MM.1S (cell line): Measurements from ENCODE around the gene GRPEL2.

Source experiments
- DNase-seq: peaks from one replicate; pipeline ENCODE4 v3.0.0-alpha.2; 2015
- H2AFZ ChIP-seq: fragments of 300-600 bp; sonication (generic); 2 replicates; pipeline ENCODE4 v1.6.0; 2016; ENCODE audit warnings: antibody characterized with exemption, low read length
- H3F3A ChIP-seq: fragments of 300-600 bp; sonication (generic); 2 replicates; pipeline ENCODE4 v1.6.1; 2016; ENCODE audit warnings: mild to moderate bottlenecking, antibody characterized with exemption, low read length, moderate library complexity, mixed read lengths; ENCODE audit not compliant: insufficient read depth
- H3K27ac ChIP-seq: fragments of 300-600 bp; sonication (generic); 2 replicates; pipeline ENCODE4 v1.5.1; 2016; ENCODE audit warnings: mild to moderate bottlenecking, low read length
- H3K27me3 ChIP-seq: fragments of 300-600 bp; sonication (generic); replicated peaks from 2 replicates; pipeline ENCODE4 v1.6.0; 2016; ENCODE audit warnings: low read length; ENCODE audit not compliant: insufficient read depth
- H3K36me3 ChIP-seq: fragments of 300-600 bp; sonication (generic); replicated peaks from 2 replicates; pipeline ENCODE4 v1.6.1; 2016; ENCODE audit warnings: mild to moderate bottlenecking, low read length, mixed read lengths; ENCODE audit not compliant: insufficient read depth
- H3K4me1 ChIP-seq: fragments of 300-600 bp; sonication (generic); 2 replicates; pipeline ENCODE4 v1.6.1; 2016; ENCODE audit warnings: low read length, mixed read lengths
- H3K4me2 ChIP-seq: fragments of 300-600 bp; sonication (generic); 2 replicates; pipeline ENCODE4 v1.6.0; 2016; ENCODE audit warnings: low read depth, low read length
- H3K4me3 ChIP-seq: fragments of 300-600 bp; sonication (generic); 2 replicates; pipeline ENCODE4 v1.5.1; 2016; ENCODE audit warnings: low read length, mixed read lengths
- H3K79me2 ChIP-seq: fragments of 300-600 bp; sonication (generic); 2 replicates; pipeline ENCODE4 v1.6.1; 2016; ENCODE audit warnings: mixed run types, low read length, mixed read lengths
- H3K9ac ChIP-seq: fragments of 300-600 bp; sonication (generic); 2 replicates; pipeline ENCODE4 v1.6.1; 2016; ENCODE audit warnings: low read length, mixed read lengths
- H3K9me2 ChIP-seq: fragments of 300-600 bp; sonication (generic); replicated peaks from 2 replicates; pipeline ENCODE4 v1.6.1; 2016; ENCODE audit warnings: mild to moderate bottlenecking, low read length, mixed read lengths; ENCODE audit not compliant: insufficient read depth
- H3K9me3 ChIP-seq: fragments of 300-600 bp; sonication (generic); replicated peaks from 2 replicates; pipeline ENCODE4 v1.6.1; 2016; ENCODE audit warnings: mild to moderate bottlenecking, low read length, mixed read lengths; ENCODE audit not compliant: insufficient read depth
- H4K20me1 ChIP-seq: fragments of 300-600 bp; sonication (generic); 2 replicates; pipeline ENCODE4 v1.6.1; 2016; ENCODE audit warnings: mild to moderate bottlenecking, low read length, moderate library complexity, mixed read lengths; ENCODE audit not compliant: insufficient read depth
- EZH2 ChIP-seq: fragments of 300-600 bp; sonication (generic); optimal IDR thresholded peaks from 2 replicates; pipeline ENCODE3; 2017; ENCODE audit warnings: low read depth, mild to moderate bottlenecking, antibody characterized with exemption, low read length, mixed read lengths
- EZH2phosphoT487 ChIP-seq: fragments of 300-600 bp; sonication (generic); IDR thresholded peaks from 2 replicates; pipeline ENCODE4 v1.6.1; 2018; ENCODE audit warnings: antibody characterized with exemption, low read length
- TF ChIP-seq, protein P1 (sequence below): fragments of 300-600 bp; sonication (generic); IDR thresholded peaks from 2 replicates; pipeline ENCODE4 v1.5.1; 2016; ENCODE audit warnings: antibody characterized with exemption, low read length, mixed read lengths

The GRPEL2 gene, protein sequence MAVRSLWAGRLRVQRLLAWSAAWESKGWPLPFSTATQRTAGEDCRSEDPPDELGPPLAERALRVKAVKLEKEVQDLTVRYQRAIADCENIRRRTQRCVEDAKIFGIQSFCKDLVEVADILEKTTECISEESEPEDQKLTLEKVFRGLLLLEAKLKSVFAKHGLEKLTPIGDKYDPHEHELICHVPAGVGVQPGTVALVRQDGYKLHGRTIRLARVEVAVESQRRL

DNA sequence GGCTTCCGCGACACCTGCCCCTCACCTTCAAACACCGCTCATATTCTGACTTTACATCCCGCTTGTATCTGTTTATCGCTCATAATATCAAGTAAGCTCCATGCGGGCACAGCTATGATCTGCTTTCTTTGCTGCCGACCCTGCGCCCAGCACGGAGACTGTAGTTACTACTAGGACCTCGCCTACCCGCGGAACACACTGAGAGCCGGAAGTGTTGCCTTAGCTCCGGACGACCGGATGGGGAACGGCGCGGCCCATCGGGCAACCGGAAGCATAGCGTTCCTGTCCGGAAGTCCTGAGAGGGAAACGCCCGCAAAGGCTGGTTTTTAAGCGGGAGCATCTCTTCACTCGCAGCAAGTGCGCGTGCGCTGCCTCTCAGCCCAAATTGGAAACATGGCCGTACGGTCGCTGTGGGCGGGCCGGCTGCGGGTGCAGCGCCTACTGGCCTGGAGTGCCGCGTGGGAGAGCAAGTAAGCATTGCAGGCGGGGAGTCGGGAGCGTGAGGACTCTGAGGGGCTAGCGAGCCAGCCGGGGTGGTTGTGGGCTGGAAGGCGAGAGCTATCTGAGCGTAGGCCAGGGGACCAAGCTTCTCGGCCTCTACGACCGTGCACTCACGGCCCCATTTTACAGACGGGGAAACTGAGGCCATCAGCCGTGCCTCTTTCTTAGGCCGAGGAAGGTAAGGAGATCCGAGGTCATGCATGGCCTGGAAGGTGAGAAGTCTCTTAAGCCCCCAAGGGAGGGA is at the start of gene GRPEL2:
TSS of gene GRPEL2 (plus strand) at position 353 of the 745 bp plus-strand sequence. CDS start at position 394, 41 bp downstream.
- Histone ChIP-seq H3K27me3 (no peaks in the 10 kb centered on the region), H4K20me1 (no peaks in the 10 kb centered on the region), H3K4me3 (peak within 1 kb of the TSS; percentile 85), H2AFZ (peak within 1 kb of the TSS; percentile 83), H3K36me3 (peaks cover 10% of the 10 kb centered on the region; the same call in 1 of the 2 replicates), H3F3A (peaks cover 25% of the 10 kb centered on the region), H3K4me2 (peak within 1 kb of the TSS; percentile 92), H3K27ac (peak within 1 kb of the TSS; percentile 73), H3K9me2 (no peaks in the 10 kb centered on the region), H3K9ac (peak within 1 kb of the TSS; percentile 79), H3K4me1 (peaks cover 33% of the 10 kb centered on the region), H3K79me2 (peaks cover 49% of the 10 kb centered on the region), H3K9me3 (no peaks in the 10 kb centered on the region)
- peak; percentile 98 for DNase-seq
- TF ChIP-seq, protein P1, sequence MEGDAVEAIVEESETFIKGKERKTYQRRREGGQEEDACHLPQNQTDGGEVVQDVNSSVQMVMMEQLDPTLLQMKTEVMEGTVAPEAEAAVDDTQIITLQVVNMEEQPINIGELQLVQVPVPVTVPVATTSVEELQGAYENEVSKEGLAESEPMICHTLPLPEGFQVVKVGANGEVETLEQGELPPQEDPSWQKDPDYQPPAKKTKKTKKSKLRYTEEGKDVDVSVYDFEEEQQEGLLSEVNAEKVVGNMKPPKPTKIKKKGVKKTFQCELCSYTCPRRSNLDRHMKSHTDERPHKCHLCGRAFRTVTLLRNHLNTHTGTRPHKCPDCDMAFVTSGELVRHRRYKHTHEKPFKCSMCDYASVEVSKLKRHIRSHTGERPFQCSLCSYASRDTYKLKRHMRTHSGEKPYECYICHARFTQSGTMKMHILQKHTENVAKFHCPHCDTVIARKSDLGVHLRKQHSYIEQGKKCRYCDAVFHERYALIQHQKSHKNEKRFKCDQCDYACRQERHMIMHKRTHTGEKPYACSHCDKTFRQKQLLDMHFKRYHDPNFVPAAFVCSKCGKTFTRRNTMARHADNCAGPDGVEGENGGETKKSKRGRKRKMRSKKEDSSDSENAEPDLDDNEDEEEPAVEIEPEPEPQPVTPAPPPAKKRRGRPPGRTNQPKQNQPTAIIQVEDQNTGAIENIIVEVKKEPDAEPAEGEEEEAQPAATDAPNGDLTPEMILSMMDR, result no peak
- TF ChIP-seq EZH2phosphoT487, result no peak
- no peak for TF ChIP-seq EZH2

DNA sequence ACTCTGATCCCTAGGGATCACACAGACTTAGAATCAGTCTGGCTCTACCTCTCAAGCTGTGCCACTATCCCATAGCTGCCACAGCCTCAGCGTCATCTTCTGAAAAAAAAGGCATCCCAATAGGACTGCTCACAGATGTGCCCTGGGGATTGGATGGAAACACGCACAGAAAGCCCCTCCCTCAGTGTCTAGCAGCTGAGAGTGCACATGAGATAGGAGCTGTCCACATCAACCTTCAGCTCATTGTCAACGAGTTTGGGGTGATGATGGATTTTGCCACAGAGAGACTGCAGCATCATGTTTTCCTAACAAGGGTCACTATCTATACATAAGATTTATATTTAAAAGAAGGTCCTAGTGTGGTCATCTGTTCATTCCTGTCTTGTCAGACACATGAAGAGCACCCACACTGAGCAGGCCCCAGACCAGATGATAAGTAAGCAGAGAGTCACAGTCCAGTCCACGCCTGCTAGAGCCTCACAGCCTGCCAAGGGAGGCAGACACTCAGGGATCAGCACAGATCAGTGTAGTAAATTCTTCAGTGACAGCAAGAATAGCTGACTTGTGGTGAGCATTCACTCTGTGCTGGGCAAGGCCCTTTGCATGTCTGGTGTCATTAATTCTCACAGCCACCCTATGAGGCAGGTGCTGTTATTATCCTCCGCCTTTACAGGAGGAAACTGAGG is 47.8 kb upstream of the GRPEL2 start:
- H3K9ac ChIP-seq, result no peak overlapping the region
- no peaks in the 10 kb centered on the region for H3K9me2 ChIP-seq
- no peaks in the 10 kb centered on the region for H3K27me3 ChIP-seq
- H3K27ac ChIP-seq, result no peak overlapping the region
- no peaks in the 10 kb centered on the region for H3K9me3 ChIP-seq
- H3K79me2 ChIP-seq, result no peaks in the 10 kb centered on the region
- H4K20me1 ChIP-seq, result no peaks in the 10 kb centered on the region
- no peaks in the 10 kb centered on the region for H3F3A ChIP-seq
- H3K36me3 ChIP-seq, result no peaks in the 10 kb centered on the region
- TF ChIP-seq EZH2, result no peak
- TF ChIP-seq EZH2phosphoT487, result no peak
- TF ChIP-seq, protein P1, result no peak
- no peak overlapping the region for H2AFZ ChIP-seq
- DNase-seq, result no peak
- H3K4me2 ChIP-seq, result no peak overlapping the region
- H3K4me3 ChIP-seq, result no peak overlapping the region
- no peaks in the 10 kb centered on the region for H3K4me1 ChIP-seq

DNA sequence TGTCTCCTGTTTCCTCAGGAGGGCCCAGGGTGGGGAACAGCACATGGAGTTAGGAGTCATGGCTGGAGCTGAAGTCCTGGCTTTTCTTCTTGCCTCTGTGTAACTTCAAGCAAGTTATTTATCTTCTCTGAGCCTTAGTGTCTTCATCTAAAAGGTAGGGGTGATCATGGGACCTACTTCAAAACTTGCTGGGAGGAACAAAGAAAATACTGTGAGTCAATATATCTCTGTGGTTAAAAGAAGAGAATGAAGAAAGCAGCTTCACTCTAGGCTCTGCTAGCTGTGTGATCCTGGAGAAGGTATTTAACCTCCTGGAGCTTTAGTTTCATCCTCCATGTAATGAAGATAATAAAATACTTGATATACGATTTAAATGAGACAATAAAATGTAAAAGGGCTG is 47.1 kb upstream of the GRPEL2 start:
- no peaks in the 10 kb centered on the region for H3F3A ChIP-seq
- no peaks in the 10 kb centered on the region for H3K27me3 ChIP-seq
- no peaks in the 10 kb centered on the region for H3K9me2 ChIP-seq
- no peaks in the 10 kb centered on the region for H3K9me3 ChIP-seq
- no peaks in the 10 kb centered on the region for H3K4me1 ChIP-seq
- no peaks in the 10 kb centered on the region for H4K20me1 ChIP-seq
- no peaks in the 10 kb centered on the region for H3K36me3 ChIP-seq
- H3K27ac ChIP-seq, result no peak overlapping the region
- H3K79me2 ChIP-seq, result no peaks in the 10 kb centered on the region
- H3K4me2 ChIP-seq, result no peak overlapping the region
- H3K9ac ChIP-seq, result no peak overlapping the region
- DNase-seq, result no peak
- no peak for TF ChIP-seq EZH2phosphoT487
- TF ChIP-seq, protein P1, result no peak
- no peak for TF ChIP-seq EZH2
- no peak overlapping the region for H3K4me3 ChIP-seq
- no peak overlapping the region for H2AFZ ChIP-seq
